GM21619 (cell line): ENCODE measurements around the gene MRPS14.

Source experiments
- ATAC-seq: cut with Tn5 transposase; IDR thresholded peaks from one replicate; pipeline ENCODE4 v1.9.1; 2021; ENCODE audit not compliant: unreplicated experiment

Gene MRPS14

GRCh38 chr1:174988986-174989385 is 34.2 kb downstream of the MRPS14 start:
- ATAC-seq, result peak; percentile 63

GRCh38 chr1:174988539-174988938 is 34.7 kb downstream of the MRPS14 start:
- ATAC-seq, result peak; percentile 38

GRCh38 chr1:174984952-174985351 is 38.3 kb downstream of the MRPS14 start:
- ATAC-seq, result no peak

- ATAC-seq, result no peak
These were observed 40.1 kb downstream of the MRPS14 start for GRCh38 chr1:174982971-174983689.

- ATAC-seq, result no peak
These were observed 46.7 kb downstream of the MRPS14 start for GRCh38 chr1:174976436-174977108.

- no peak for ATAC-seq
These were observed 47.5 kb downstream of the MRPS14 start for GRCh38 chr1:174975764-174976163.

GRCh38 chr1:174974711-174975119 is 48.5 kb downstream of the MRPS14 start:
- ATAC-seq, result no peak

GRCh38 chr1:174971902-174972301 is 51.3 kb downstream of the MRPS14 start:
- ATAC-seq, result no peak

- ATAC-seq, result no peak
These were observed 51.8 kb downstream of the MRPS14 start for GRCh38 chr1:174971466-174971865.

- ATAC-seq, result peak; percentile 45
These were observed 53.2 kb downstream of the MRPS14 start for GRCh38 chr1:174969977-174970376.

- ATAC-seq, result peak; percentile 77
These were observed 54.4 kb downstream of the MRPS14 start for GRCh38 chr1:174968750-174969244.

GRCh38 chr1:174967845-174968705 is 55.1 kb downstream of the MRPS14 start:
- no peak for ATAC-seq

GRCh38 chr1:174966008-174966572 is 57.1 kb downstream of the MRPS14 start:
- ATAC-seq, result no peak

- ATAC-seq, result no peak
These were observed 57.7 kb downstream of the MRPS14 start for GRCh38 chr1:174965362-174966007.

GRCh38 chr1:174964972-174965361 is 58.3 kb downstream of the MRPS14 start:
- no peak for ATAC-seq

GRCh38 chr1:174964261-174964971 is 58.8 kb downstream of the MRPS14 start:
- ATAC-seq, result no peak

GRCh38 chr1:174963529-174964125 is 59.6 kb downstream of the MRPS14 start:
- no peak for ATAC-seq
